ENCODE data around the gene TENM4.

Gene TENM4

GRCh38 chr11:78930810-78931523 is 509.9 kb downstream of the TENM4 start:
- Mint-ChIP-seq H3K4me3 (no peak overlapping the region), H3K27ac (no peak overlapping the region), H3K9me3 (no peaks in the 10 kb centered on the region)

GRCh38 chr11:78929906-78930220 is 511.0 kb downstream of the TENM4 start:
- intact Hi-C loops (cut with micrococcal nuclease), result no loop called here
- no peaks in the 10 kb centered on the region for H3K9me3 Mint-ChIP-seq
- H3K4me1 Mint-ChIP-seq (ENCODE audit: low read depth), result peaks cover 10% of the 10 kb centered on the region
- H3K27ac Mint-ChIP-seq, result no peak overlapping the region
- no peak overlapping the region for H3K4me3 Mint-ChIP-seq
- no peaks in the 10 kb centered on the region for H3K36me3 Mint-ChIP-seq (ENCODE audit: low read depth)
- H3K27me3 Mint-ChIP-seq, result peaks cover 37% of the 10 kb centered on the region

More at GRCh38 chr11:78930810-78931523, 509.9 kb downstream of the TENM4 start:
- H3K27me3 Mint-ChIP-seq, result peaks cover 33% of the 10 kb centered on the region
- H3K4me1 Mint-ChIP-seq (ENCODE audit: low read depth), result peaks cover 19% of the 10 kb centered on the region
- intact Hi-C loops (cut with micrococcal nuclease), result no loop called here
- H3K36me3 Mint-ChIP-seq (ENCODE audit: low read depth), result no peaks in the 10 kb centered on the region

DNA sequence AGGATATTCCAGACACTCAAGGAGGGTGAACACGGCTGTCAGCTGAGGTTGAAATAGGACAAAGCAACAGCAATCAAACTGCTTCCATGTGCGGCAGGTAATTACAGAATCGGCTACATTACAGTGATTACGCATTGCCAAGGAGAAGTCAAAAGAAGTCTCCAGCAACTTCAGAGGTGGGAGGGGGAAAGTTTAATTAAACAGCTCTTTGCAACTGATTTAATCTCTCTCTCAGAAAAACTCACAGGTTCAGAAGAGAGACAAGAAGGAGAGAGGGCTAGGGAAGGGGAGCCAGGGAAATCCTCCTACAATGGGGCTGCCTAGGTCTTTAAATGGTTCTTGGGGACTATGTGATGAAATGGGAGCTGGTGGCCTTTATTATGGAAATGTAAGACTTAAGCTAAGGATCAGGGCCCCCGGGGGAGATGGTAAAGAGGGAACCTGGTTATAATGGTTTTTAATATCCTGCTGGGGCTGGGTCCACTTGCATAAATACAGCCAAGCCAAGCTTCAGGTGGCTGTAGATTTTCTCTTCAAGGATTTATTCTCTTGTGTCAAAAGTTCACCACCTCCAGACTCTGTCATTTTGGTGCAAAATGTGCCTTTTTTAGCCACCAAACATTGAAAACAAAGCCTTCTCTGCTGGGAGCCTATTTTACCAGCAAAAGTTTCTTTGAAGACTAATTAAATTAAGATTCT is 511.5 kb downstream of the TENM4 start:
- no peak overlapping the region for H3K4me3 Mint-ChIP-seq

DNA sequence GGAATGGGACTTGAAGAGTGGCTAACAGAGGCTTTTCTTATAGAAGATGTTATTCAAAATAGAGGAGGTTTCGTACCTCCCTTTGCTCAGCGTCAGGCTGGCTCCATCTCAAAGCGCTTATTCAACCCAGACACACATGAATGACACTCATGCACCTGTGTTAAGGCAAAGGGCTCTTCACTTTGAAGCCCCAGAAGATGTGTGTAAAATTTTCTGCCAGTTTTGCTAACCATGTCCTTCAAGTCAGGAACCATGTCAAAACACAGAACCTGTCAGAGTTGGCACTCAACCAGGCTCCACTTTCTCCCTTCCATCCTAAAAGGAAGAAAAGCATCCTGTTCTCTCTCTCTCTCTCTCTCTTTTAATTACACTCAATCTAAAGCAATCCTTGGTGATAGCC is 513.3 kb downstream of the TENM4 start:
- H3K9me3 Mint-ChIP-seq, result no peaks in the 10 kb centered on the region
- H3K27ac Mint-ChIP-seq, result no peak overlapping the region
- peaks cover 35% of the 10 kb centered on the region for H3K27me3 Mint-ChIP-seq
- no peaks in the 10 kb centered on the region for H3K36me3 Mint-ChIP-seq (ENCODE audit: low read depth)
- no peak overlapping the region for H3K4me3 Mint-ChIP-seq
- intact Hi-C loops (cut with micrococcal nuclease), result no loop called here
- H3K4me1 Mint-ChIP-seq (ENCODE audit: low read depth), result no peaks in the 10 kb centered on the region

More for the DNA sequence above, 511.5 kb downstream of the TENM4 start:
- H3K27me3 Mint-ChIP-seq, result peaks cover 38% of the 10 kb centered on the region
- no peaks in the 10 kb centered on the region for H3K9me3 Mint-ChIP-seq
- H3K4me1 Mint-ChIP-seq (ENCODE audit: low read depth), result peaks cover 10% of the 10 kb centered on the region
- no peak overlapping the region for H3K27ac Mint-ChIP-seq
- no peaks in the 10 kb centered on the region for H3K36me3 Mint-ChIP-seq (ENCODE audit: low read depth)
- intact Hi-C loops (cut with micrococcal nuclease), result no loop called here

- H3K4me3 Mint-ChIP-seq, result no peak overlapping the region
- no peaks in the 10 kb centered on the region for H3K36me3 Mint-ChIP-seq (ENCODE audit: low read depth)
- H3K4me1 Mint-ChIP-seq (ENCODE audit: low read depth), result no peaks in the 10 kb centered on the region
- intact Hi-C loops (cut with micrococcal nuclease), result no loop called here
- H3K9me3 Mint-ChIP-seq, result no peaks in the 10 kb centered on the region
- peaks cover 35% of the 10 kb centered on the region for H3K27me3 Mint-ChIP-seq
- H3K27ac Mint-ChIP-seq, result no peak overlapping the region
Measured at GRCh38 chr11:78926633-78927338, 514.0 kb downstream of the TENM4 start.

DNA sequence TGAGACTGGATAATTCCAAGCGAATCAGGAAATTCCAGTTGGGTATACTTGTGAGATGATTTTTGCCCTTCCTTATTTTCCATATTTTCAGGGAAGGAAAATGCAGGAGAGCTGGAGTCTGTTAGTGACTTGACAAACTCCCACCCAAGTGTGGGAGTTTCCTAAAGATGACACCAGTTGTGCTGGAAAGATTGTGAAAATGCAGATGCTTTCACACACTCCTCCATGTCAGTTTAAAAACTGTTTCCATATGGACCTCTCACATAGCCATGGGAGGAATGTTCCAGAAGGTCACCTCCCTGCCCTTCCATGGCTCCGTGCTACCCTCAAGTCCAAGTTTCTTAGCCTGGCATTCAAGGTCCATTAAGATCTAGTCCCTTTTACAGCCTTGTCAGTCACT is 515.4 kb downstream of the TENM4 start:
- Mint-ChIP-seq H3K9me3 (no peaks in the 10 kb centered on the region), H3K27ac (no peak overlapping the region), H3K4me3 (no peak overlapping the region), H3K27me3 (peaks cover 43% of the 10 kb centered on the region), H3K4me1 (ENCODE audit: low read depth) (no peaks in the 10 kb centered on the region), H3K36me3 (ENCODE audit: low read depth) (no peaks in the 10 kb centered on the region)
- intact Hi-C loops (cut with micrococcal nuclease), result no loop called here

DNA sequence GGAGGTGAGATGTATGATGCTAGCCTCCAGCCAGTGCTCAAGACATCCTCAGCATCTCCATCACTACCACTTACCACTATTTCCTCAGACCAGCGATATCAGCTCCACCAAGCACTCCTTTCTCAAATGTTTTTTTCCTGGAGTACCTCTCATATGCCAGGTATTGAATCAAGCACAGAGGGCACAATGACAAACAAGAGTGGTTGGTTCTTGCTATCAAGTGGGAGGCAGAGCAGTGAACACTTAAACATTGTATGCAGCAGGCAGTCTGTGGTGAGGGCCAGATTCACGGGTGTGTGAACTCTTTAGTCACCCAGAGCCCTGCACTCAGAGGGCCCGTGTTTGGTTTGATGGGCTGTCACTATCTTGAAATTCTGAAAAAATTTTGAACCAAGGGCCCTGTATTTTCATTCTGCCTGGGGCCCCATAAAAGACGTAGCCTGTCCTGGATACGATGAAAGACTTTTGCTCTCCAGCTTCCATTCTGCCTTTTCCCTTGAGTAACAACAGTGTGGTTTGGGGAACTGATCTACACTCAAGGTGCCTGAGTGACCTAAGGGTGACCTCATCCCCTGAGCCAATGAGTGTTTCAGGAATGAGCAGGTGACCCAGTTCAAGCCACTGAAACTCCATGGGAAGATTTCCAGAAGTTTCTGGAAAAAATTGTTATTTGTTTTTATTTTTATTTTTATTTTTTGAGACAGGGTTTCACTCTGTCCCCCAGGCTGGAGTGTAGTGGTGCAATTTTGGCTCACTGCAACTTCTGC is 517.8 kb downstream of the TENM4 start:
- Mint-ChIP-seq H3K36me3 (ENCODE audit: low read depth) (no peaks in the 10 kb centered on the region), H3K4me1 (ENCODE audit: low read depth) (no peaks in the 10 kb centered on the region), H3K4me3 (no peak overlapping the region), H3K27me3 (peaks cover 30% of the 10 kb centered on the region), H3K27ac (no peak overlapping the region), H3K9me3 (no peaks in the 10 kb centered on the region)
- intact Hi-C loops (cut with micrococcal nuclease), result no loop called here

DNA sequence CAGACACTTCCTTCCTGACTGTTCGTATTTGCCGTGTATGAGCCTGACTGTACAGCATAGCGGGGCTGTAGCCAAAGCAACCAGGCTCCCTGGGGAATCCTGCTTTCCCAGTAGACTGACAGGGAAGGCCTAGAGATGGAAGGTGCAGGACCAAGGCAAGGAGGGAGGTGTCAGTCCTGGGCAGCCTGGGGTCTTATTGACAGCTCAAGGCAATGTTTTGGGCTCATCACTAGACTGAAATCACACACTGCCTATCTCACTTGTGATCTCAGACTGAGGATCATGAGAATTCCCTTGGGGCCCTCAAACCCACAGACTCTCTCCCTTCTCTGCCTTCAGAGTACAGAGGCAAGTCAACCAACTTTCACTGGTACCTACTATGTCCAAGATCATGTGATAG is 519.3 kb downstream of the TENM4 start:
- Mint-ChIP-seq H3K9me3 (no peaks in the 10 kb centered on the region), H3K27me3 (peaks cover 23% of the 10 kb centered on the region), H3K4me3 (no peak overlapping the region), H3K27ac (no peak overlapping the region), H3K4me1 (ENCODE audit: low read depth) (no peaks in the 10 kb centered on the region), H3K36me3 (ENCODE audit: low read depth) (no peaks in the 10 kb centered on the region)
- intact Hi-C loops (cut with micrococcal nuclease), result no loop called here

DNA sequence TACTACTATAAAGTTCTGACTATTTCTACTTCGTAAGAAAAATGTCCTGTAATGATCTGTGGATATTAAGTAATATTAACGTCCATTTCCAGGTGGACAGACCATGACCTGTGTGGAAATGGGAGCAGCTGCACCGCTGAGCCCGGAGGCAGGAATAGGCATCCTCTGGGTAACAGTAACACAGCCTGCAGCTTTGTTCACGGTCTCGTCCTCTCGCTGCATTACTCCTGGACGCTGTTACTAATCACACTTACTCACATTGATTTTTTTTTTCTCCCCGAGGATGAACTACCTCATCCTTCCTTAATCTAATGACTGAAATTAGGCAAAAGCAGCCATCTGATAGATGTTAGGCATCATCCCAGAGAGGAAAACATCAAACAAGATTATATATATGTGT is 520.5 kb downstream of the TENM4 start:
- Mint-ChIP-seq H3K4me1 (ENCODE audit: low read depth) (no peaks in the 10 kb centered on the region), H3K4me3 (no peak overlapping the region), H3K27me3 (peaks cover 20% of the 10 kb centered on the region), H3K27ac (no peak overlapping the region), H3K9me3 (no peaks in the 10 kb centered on the region), H3K36me3 (ENCODE audit: low read depth) (no peaks in the 10 kb centered on the region)
- intact Hi-C loops (cut with micrococcal nuclease), result no loop called here

DNA sequence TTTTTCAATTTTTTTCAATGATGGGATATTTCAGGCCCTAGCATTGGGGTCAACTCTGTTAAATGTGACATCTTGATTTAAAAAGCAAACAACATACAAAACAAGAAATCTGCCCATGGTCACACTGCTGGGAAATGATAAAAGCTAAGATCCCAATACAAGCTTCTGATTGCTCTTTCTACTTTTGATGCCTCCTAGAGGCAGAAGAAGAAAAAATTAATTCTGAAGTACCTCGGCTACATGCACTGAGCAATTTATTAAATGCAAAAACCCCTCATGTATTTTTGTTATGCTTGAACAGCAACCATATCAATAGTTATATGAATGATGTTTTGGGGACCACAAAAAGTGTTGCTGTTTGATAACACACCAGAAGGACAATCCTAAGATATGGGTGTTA is 524.1 kb downstream of the TENM4 start:
- H3K4me1 Mint-ChIP-seq (ENCODE audit: low read depth), result peaks cover 6% of the 10 kb centered on the region
- no peak overlapping the region for H3K4me3 Mint-ChIP-seq
- intact Hi-C loops (cut with micrococcal nuclease), result no loop called here
- no peaks in the 10 kb centered on the region for H3K9me3 Mint-ChIP-seq
- peaks cover 35% of the 10 kb centered on the region for H3K27me3 Mint-ChIP-seq
- H3K36me3 Mint-ChIP-seq (ENCODE audit: low read depth), result no peaks in the 10 kb centered on the region
- no peak overlapping the region for H3K27ac Mint-ChIP-seq

DNA sequence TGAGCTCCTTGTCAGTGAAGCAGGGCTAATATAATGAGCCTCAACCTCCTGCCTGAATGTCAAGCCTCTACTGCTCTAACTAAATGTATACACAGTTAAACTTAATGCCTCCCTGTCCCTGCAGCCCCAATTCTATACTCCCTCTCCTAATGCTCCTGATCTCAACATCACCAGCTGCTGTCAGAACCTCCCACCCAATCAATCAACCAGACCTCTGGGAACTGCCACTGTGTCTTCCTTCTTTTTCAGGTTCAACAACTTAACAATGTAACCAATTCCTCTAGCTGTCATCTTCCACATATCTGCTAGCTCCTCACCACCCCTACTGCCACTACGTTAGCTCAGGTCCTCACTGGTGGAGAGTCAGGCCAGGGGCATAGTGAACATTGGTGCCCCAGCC is 526.3 kb downstream of the TENM4 start:
- Mint-ChIP-seq H3K4me3 (no peak overlapping the region), H3K27me3 (peaks cover 25% of the 10 kb centered on the region), H3K27ac (no peak overlapping the region), H3K36me3 (ENCODE audit: low read depth) (no peaks in the 10 kb centered on the region), H3K9me3 (no peaks in the 10 kb centered on the region), H3K4me1 (ENCODE audit: low read depth) (peaks cover 6% of the 10 kb centered on the region)
- intact Hi-C loops (cut with micrococcal nuclease), result no loop called here

GRCh38 chr11:78912778-78913177 is 528.1 kb downstream of the TENM4 start:
- Mint-ChIP-seq H3K27me3 (peaks cover 24% of the 10 kb centered on the region), H3K27ac (no peak overlapping the region), H3K4me1 (ENCODE audit: low read depth) (peaks cover 6% of the 10 kb centered on the region), H3K9me3 (no peaks in the 10 kb centered on the region), H3K36me3 (ENCODE audit: low read depth) (no peaks in the 10 kb centered on the region), H3K4me3 (no peak overlapping the region)
- intact Hi-C loops (cut with micrococcal nuclease), result no loop called here

DNA sequence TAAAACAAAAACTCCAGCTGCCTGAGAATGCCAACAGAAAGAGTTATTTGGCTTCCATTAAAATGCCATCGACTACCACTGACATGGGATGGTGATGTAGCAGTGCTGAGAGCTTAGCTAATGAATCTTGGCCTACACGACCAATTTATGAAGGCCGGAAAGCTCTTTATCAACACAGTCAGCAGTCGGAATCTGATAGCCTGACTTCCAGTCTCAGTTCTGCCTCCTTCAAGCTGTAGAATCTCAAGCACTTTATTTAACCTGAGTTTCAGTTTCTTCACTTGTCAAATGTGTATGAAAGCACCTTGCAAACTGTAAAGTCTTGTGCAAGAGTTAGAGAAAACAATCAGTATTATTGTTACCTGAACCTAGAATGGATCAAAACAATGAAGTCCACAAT is 530.5 kb downstream of the TENM4 start:
- intact Hi-C loops (cut with micrococcal nuclease), result no loop called here
- Mint-ChIP-seq H3K4me3 (no peak overlapping the region), H3K36me3 (ENCODE audit: low read depth) (no peaks in the 10 kb centered on the region), H3K27me3 (peaks cover 25% of the 10 kb centered on the region), H3K27ac (no peak overlapping the region), H3K9me3 (no peaks in the 10 kb centered on the region), H3K4me1 (ENCODE audit: low read depth) (peaks cover 6% of the 10 kb centered on the region)

GRCh38 chr11:78909386-78909785 is 531.4 kb downstream of the TENM4 start:
- peaks cover 25% of the 10 kb centered on the region for H3K27me3 Mint-ChIP-seq
- no peaks in the 10 kb centered on the region for H3K9me3 Mint-ChIP-seq
- no peaks in the 10 kb centered on the region for H3K36me3 Mint-ChIP-seq (ENCODE audit: low read depth)
- intact Hi-C loops (cut with micrococcal nuclease), result no loop called here
- H3K27ac Mint-ChIP-seq, result no peak overlapping the region
- H3K4me3 Mint-ChIP-seq, result no peak overlapping the region
- H3K4me1 Mint-ChIP-seq (ENCODE audit: low read depth), result peaks cover 2% of the 10 kb centered on the region

Data from dendritic cell treated with granulocyte-macrophage colony-stimulating factor and Interleukin-4, amounts not matched to agents 40 ng/mL and 50 ng/mL, for 4 days (primary cell).